Measurements from ENCODE around the gene RING1. TPM values are rescaled to one million over a fixed set of nuclear protein-coding genes. Genes with fewer than 3 reads are reported as not detected.
A peak's percentile ranks its signal among the peaks of the same experiment; 100 is the strongest.

RING1 gene
- polyA plus RNA-seq, 1 donor, result 36.0 TPM

DNA sequence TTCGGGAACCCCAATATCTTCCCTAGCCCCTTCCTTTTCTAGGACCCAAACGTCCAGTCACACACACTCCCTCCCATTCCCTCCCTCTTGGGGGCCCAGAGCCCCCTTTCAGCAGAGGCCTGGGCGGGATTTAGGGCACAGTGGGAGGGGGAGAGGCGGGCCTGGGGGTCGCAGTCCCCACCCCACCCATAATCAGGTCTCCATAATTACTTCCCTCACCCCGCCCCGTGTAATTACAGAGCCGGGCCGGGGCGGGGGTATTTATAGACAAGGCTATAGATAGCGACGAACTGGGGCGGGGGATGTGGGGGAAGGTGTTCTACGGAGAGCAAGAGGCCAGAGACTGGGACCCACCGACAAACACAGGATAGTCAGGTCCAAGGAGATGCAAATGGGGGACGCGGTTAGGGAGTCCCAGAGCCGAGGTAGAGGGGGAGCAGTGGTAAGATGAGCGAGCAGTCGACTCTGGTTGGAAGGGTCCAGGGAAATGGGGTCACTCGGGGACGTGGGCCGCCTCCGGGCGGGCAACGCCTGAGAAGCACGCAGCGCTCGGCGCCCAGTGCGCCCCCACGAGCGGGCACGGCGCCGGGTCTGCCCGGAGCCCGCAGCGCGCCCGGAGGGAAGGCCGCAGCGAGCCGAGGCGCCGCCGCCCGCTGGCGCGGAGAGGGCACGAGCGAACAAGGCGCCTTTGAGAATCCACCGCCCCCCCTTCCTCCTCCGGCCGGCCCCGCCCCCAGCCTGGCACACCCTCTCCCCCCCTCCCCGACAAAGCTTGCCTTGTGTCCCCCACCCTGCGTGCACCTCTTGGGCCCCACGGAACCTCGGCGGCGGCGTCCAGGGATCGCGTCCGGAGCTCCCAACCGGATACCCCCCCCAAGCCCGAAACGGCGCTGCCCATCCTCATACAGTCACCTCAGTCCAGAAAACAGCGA is 15.4 kb upstream of the RING1 start:
- no peak for DNase-seq

DNA sequence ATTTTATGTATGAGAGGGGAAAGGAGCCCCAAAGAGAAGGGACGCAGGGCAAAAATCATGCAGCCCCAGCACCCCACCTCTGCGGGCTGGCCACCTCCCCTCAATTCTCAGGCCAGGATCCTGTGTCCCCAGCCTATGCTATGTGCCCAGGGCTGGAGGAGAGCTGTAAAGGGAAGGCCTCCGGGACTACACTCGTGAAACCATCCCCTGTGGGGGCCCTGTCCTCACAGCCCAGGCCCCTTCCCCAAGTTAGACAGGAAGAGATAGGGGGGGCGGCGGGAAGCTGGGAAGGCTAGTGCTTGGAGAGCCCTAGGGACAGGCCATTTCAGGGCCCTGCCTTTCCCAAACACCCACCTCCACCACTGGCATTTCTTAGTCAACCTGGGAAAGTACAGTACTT is 14.7 kb upstream of the RING1 start:
- no peak for DNase-seq

- no peak for DNase-seq
Observed at GRCh38 chr6:33194431-33194979, 13.8 kb upstream of the RING1 start.

GRCh38 chr6:33195304-33196165 is 12.8 kb upstream of the RING1 start:
- DNase-seq, result no peak

GRCh38 chr6:33197431-33198048 is 10.8 kb upstream of the RING1 start:
- DNase-seq, result no peak

DNA sequence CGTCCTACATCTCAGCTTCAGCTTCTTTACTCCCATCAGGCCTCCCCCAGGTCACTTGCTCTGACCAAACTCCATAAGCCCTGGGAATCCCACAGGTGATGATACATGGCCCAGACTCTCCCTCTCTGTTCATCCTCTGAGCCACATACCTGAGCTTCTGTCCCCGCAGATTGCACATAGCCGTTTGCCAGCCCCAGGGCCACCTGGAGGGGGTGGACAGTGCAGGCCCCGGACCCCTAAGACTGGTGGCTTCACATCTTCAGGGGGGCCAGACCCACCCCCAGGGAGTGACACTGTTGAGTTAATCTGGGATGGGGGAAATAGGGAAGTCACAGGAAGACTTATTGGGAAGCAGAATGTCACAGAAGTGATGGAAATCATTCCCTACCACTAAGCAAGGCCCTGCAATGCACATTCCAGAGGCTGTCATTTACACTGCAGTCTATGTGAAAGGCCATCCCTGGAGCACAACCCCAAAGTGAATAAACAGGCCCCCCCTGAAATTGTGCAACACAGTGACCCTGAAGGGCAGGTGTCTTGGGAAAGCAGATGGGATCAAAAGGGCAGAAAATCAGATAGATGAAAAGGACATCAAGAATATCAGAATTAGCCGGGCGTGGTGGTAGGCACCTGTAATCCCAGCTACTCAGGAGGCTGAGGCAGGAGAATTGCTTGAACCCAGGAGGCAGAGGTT is 10.0 kb upstream of the RING1 start:
- DNase-seq, result no peak

GRCh38 chr6:33198853-33199436 is 9.4 kb upstream of the RING1 start:
- no peak for DNase-seq

DNA sequence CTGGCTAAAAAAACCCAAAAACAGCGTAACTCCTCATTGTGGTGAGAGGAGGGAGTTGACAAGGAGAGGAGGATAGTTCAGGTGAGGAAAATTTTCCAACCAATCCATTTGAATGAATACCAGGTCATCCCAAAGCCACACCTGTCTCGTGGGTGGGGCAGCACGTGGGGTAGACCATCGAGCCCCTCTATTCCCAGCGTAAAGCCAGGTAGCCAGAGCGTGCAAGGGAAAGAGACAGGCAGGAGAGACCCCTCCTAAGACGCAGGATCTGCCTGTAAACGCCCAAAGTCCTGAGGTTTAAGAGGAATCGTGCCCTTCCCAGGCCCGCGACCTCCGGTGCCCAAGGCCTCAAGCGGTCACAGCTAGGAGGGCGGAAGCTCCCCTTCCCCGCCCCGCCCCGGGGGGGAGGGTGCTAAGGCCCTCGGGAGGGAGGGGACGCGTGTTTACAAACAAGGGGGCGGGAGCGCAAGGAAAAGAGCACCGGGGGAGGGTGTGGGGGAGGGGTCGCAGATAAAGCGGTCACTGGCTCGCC is 8.5 kb upstream of the RING1 start:
- peak; percentile 56 for DNase-seq

- peak; percentile 100 for DNase-seq
Observed at GRCh38 chr6:33200219-33201146, 7.8 kb upstream of the RING1 start, which contains the start of the genes RXRB and SLC39A7. RXRB (minus strand) TSS chr6:33200665; CDS start chr6:33200476, 189 bp downstream. SLC39A7 (plus strand) TSS chr6:33200867; CDS start chr6:33201246, 379 bp downstream.

- DNase-seq, result no peak
Observed at GRCh38 chr6:33201147-33201545, 7.2 kb upstream of the RING1 start.

- no peak for DNase-seq
Observed at GRCh38 chr6:33201935-33202334, 6.4 kb upstream of the RING1 start.

GRCh38 chr6:33202799-33203198 is 5.5 kb upstream of the RING1 start:
- DNase-seq, result no peak

DNA sequence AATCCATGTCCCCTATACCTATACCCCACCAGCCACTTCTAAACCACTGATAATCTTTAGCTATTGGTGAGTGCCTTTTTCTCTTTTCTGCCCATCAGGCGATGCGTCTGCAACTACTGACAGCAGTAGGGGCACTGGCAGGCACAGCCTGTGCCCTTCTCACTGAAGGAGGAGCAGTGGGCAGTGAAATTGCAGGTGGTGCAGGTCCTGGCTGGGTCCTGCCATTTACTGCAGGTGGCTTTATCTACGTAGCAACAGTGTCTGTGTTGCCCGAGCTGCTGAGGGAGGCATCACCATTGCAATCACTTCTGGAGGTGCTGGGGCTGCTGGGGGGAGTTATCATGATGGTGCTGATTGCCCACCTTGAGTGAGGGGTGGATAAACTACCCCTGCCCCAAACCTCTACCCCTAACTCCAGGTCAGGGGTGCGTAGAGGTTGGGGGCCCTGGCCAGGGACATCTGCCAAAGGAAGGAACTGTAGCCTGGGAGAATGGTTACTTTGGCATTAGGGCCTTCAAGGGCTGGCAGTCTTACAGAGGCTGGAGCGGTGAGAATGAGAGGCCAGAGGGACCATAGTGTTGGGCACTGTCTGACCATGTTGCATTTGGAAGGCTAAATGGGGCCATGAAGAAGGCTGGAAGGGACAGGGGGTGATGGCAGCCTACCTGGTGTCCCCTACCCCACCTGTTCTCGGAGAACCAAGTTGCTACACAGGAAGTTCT is 4.7 kb upstream of the RING1 start:
- DNase-seq, result no peak

DNA sequence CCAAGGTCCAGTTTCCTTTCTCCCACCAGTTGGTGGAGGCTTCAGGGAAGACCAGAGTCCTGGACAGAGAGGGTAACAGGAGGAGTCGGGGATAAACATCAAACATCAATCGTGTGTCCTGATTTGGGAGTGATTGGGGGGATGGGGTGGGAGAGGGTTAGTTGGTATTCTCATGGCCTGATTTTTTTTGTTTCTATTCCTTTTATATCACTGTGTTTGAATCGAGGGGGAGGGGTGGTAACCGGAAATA is 4.2 kb upstream of the RING1 start:
- DNase-seq, result no peak

DNA sequence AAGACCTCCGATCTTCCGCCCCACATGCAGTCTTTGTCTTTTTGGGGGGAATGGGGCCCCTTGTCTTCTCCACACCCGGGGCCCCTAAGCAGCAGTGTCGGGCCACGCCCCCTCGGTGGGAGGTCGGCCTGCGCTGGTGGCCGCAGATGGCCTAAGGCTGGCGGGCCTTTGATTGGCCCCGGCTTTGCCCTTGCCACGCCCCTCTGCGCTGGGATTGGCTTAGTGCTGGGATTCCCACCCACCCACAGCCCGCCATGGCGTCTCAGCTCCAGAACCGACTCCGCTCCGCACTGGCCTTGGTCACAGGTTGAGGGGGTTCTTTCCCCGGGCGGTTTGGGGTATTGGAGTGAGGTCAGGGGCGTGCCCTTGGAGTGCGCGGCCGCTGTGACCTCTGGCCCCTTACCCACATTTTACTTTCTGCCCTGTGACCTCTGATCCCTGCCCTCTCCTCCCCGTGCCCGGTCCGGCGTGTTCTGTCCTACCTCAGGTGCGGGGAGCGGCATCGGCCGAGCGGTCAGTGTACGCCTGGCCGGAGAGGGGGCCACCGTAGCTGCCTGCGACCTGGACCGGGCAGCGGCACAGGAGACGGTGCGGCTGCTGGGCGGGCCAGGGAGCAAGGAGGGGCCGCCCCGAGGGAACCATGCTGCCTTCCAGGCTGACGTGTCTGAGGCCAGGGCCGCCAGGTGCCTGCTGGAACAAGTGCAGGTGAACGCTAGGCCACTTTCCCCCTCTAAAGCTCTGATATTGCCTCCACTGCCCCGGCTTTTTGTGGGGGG is 3.7 kb upstream of the RING1 start, which contains the start of gene HSD17B8:
Gene HSD17B8, plus strand, starts transcription at position 241 of the 776 bp plus-strand sequence. Its CDS starts 14 bp downstream, at position 255.
- peak; percentile 92 for DNase-seq

- DNase-seq, result no peak
Observed at GRCh38 chr6:33205191-33206026, 2.9 kb upstream of the RING1 start.

DNA sequence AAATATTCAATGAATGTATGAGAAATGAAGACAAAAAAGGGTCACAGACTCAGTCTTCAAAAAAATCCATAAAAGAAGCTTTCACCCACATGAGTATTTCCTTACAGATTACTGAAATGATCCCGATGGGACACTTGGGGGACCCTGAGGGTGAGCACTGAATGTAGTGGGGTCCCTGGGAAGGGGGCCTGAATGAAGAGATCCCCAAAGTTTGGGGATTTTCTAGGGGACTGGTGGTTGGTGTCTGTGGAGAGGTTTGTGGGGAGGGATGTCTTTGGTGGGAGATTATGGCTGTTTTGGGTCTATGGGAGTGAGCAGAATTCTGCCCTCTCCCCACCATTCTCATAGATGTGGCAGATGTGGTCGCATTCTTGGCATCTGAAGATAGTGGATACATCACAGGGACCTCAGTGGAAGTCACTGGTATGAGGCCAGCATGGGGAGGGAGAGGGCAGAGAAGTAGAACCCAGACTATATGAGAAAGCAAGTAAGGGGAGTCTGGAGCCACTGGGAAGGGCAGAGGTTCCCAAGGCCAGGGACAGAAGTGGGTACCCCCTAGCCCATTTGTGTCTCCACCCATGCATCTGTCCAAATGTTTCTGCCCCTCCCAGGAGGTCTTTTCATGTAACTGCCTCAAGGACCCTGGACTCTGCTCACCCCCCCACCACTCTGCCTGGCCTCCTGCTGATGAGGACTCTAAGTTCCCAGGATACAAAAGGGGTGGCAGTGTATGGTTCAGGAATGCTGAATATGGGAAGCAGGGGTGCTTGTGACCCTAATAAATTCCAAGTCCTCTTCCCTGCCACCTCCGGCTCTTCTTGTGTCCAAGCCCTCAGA is 2.1 kb upstream of the RING1 start:
- no peak for DNase-seq
